ENCODE measurements around the gene PDE4A. TPM values are rescaled to one million over a fixed set of nuclear protein-coding genes. Genes with fewer than 3 reads are reported as not detected.
A peak's percentile ranks its signal among the peaks of the same experiment; 100 is the strongest.

Gene PDE4A
- total and polyA plus RNA-seq, 2 of the 8 experiments (the other 6 are each of a cell fraction or from before 2014, with no cell fraction given) = 2.0 to 4.4 TPM

DNA sequence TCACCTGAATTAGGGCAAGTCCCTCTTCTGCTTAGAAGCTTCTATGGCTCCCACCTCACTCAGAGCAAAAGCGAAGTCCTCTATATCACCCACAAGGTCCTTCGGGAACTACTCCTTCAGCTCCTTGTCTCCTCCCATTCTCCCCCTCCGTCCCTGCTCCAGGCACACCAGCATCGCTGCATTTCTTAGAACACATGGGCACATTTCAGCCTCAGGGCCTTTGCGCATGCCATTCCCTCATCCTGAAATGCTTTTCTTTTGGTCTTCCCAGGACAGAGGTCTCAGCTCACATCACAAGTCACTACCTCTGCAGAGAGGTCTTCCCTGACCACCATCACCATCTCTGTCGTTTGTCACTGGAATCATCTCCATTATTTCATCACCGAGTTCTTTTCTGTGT is 92.9 kb downstream of the PDE4A start:
- Histone ChIP-seq H3K4me2 (ENCODE audit: insufficient read depth in 1 of 2, low read depth in 2 of 2, low read length in 2 of 2) (no peak overlapping the region; a peak in 1 of 4 replicates), H2AFZ (ENCODE audit: low read length) (no peak overlapping the region), H3K18ac (ENCODE audit: extremely low read depth, low read length) (no peak overlapping the region), H3K4me1 (replicated peaks in 1 of 4; ENCODE audit: control insufficient read depth in 3 of 4, insufficient read depth in 4 of 4, low read length in 3 of 4) (peaks cover 0 to 26% (median 10%) of the 10 kb centered on the region in 4 experiments; a peak in 6 of 7 replicates), H3K27me3 (replicated peaks in 1 of 4; ENCODE audit: control insufficient read depth in 3 of 4, extremely low read depth in 1 of 4, insufficient read depth in 3 of 4, low read length in 3 of 4) (peaks cover 36 to 58% (median 54%) of the 10 kb centered on the region in 4 experiments; a peak in 6 of 7 replicates), H3K9me3 (ENCODE audit: insufficient read depth in 2 of 2, low read depth in 1 of 2, low read length in 1 of 2) (no peaks in the 10 kb centered on the region), H3K9ac (replicated peaks in 1 of 4; ENCODE audit: extremely low read depth in 1 of 4, low read depth in 3 of 4, low read length in 3 of 4) (no peak overlapping the region), H3K4me3 (ENCODE audit: extremely low read depth in 1 of 4, insufficient read depth in 2 of 4, low read depth in 3 of 4, low read length in 4 of 4) (peak overlapping the region in 1 of 4 experiments; percentile 59; a peak in 1 of 8 replicates), H2AK5ac (ENCODE audit: low read depth, low read length) (no peak overlapping the region), H2BK5ac (ENCODE audit: low read depth, low read length) (no peak overlapping the region), H3K56ac (replicated peaks; ENCODE audit: insufficient read length, low read depth, low read length) (no peak overlapping the region), H2BK12ac (ENCODE audit: low read depth, low read length) (0 out of 2 replicates have a peak overlapping the region, but pooled peaks have one; percentile 27), H4K5ac (ENCODE audit: insufficient read length, low read depth, low read length) (no peak overlapping the region), H3K79me1 (ENCODE audit: low read depth, low read length) (no peaks in the 10 kb centered on the region; the same call in 1 of the 2 replicates), H3K27ac (ENCODE audit: low read depth, low read length) (no peak overlapping the region), H3K23me2 (ENCODE audit: low read depth, low read length) (peaks cover 28% of the 10 kb centered on the region), H3K79me2 (ENCODE audit: control insufficient read depth in 1 of 2, insufficient read depth in 2 of 2, low read length in 2 of 2) (no peaks in the 10 kb centered on the region), H4K20me1 (replicated peaks in 1 of 2; ENCODE audit: control insufficient read depth in 1 of 2, insufficient read depth in 2 of 2, low read length in 2 of 2) (peaks cover 3 to 8% of the 10 kb centered on the region in 2 experiments), H3K4ac (replicated peaks; ENCODE audit: insufficient read length, low read depth, low read length) (no peak overlapping the region), H2BK20ac (ENCODE audit: low read length) (peak overlapping the region; percentile 34; the same call in 1 of the 2 replicates), H3K36me3 (ENCODE audit: control insufficient read depth in 2 of 4, insufficient read depth in 4 of 4, low read length in 3 of 4) (no peaks in the 10 kb centered on the region), H3K14ac (ENCODE audit: insufficient read length) (no peak overlapping the region), H3K23ac (ENCODE audit: insufficient read length) (no peak overlapping the region), H4K8ac (ENCODE audit: extremely low read depth, insufficient read depth, low read length) (no peak overlapping the region), H4K91ac (replicated peaks; ENCODE audit: insufficient read length, low read length) (no peak overlapping the region), H2BK120ac (replicated peaks; ENCODE audit: low read depth, low read length) (no peak overlapping the region), H2BK15ac (ENCODE audit: low read length) (no peak overlapping the region)
- TF ChIP-seq POLR2A (IDR thresholded peaks at IDR 0.05; ENCODE audit: control extremely low read depth in 1 of 2, low read depth in 2 of 2, low read length in 2 of 2) = no peak
- peak; percentile 74; the same call in 1 of the 2 replicates for TF ChIP-seq KDM1A (IDR thresholded peaks at IDR 0.05; ENCODE audit: borderline replicate concordance, low read length)
- ChIA-PET POLR2A (ENCODE audit: partially characterized antibody) (interaction anchor here (0.7 to 2.0 kb wide), 4 partner anchors 10 to 39 kb away, joined by 3 to 9 read pairs (median 4); partner anchors contain the start of gene KEAP1), CTCF (ENCODE audit: partially characterized antibody) (interaction anchor here (1.0 to 6.5 kb wide), 7 partner anchors 13 to 254 kb away, joined by 3 to 55 read pairs (median 5); no protein-coding TSS in a partner anchor)
- DNase-seq (ENCODE audit: low read depth in 1 of 2, low spot score in 2 of 2) (no peak), FAIRE-seq (no peak)
- 89% methylated on average over 7 of the region's 7 CpGs; no CpG with 5 or more reads in 1 of the 2 experiments for WGBS, 2 experiments (ENCODE audit: extremely low coverage in 1 of 2, insufficient coverage in 1 of 2, insufficient read length in 1 of 2, insufficient replicate concordance in 2 of 2, low coverage in 1 of 2, low lambda C conversion rate in 2 of 2, missing lambda C conversion rate in 1 of 2)

All from H1 (cell line).